Endothelial cell of umbilical vein (primary cell): ENCODE measurements around the gene PPP2R2D. TPM values are rescaled to one million over a fixed set of nuclear protein-coding genes. Genes with fewer than 3 reads are reported as not detected.

Experiments
- BruUV-seq: library from RNA; stranded (reverse); fragments of 400-500 nt; replicated peaks from 2 replicates; lab custom pipeline; 2021; lab: Mats Ljungman, UMichigan
- CTCF ChIA-PET: fragments of 300-600, 350-600 bp; sonication (Branson Sonifier 250); formaldehyde crosslinking; loops from one replicate; lab custom pipeline; 2021; ENCODE audit warnings: antibody characterized with exemption, inconsistent platforms; lab: Charles Lee
- POLR2A ChIA-PET: fragments of 300-600, 350-600 bp; sonication (Branson Sonifier 250); formaldehyde crosslinking; loops from one replicate; lab custom pipeline; 2021; ENCODE audit warnings: antibody characterized with exemption, inconsistent platforms; lab: Charles Lee
- DNase-seq: peaks from one replicate; pipeline ENCODE4 v3.0.0-alpha.2; 2011; ENCODE audit warnings: low read depth, low spot score
- FAIRE-seq: peaks from 2 replicates; lab custom pipeline; 2011; peaks lifted over from hg19 to GRCh38; lab: Jason Lieb, UNC
- H2AFZ ChIP-seq: 2 replicates; pipeline ENCODE4 v1.6.0; 2012; ENCODE audit warnings: low read depth, low read length, control low read depth, inconsistent platforms
- H3K27ac ChIP-seq: 2 replicates; pipeline ENCODE4 v1.5.1; 2011; ENCODE audit warnings: low read depth, mild to moderate bottlenecking, control low read depth, low read length, moderate library complexity; ENCODE audit not compliant: insufficient read depth
- H3K27me3 ChIP-seq, 2 experiments: 2 replicates each; pipeline versions ENCODE4 v1.6.0 to v1.6.1; 2011; ENCODE audit warnings: low read length in 2 of 2, mixed read lengths in 1 of 2; ENCODE audit not compliant: control insufficient read depth in 2 of 2, insufficient read depth in 2 of 2
- H3K36me3 ChIP-seq, 2 experiments: 2 replicates in 1 of 2; 3 replicates in 1 of 2; pipeline ENCODE4 v1.5.1; 2011; ENCODE audit warnings: low read length in 2 of 2, mild to moderate bottlenecking in 1 of 2, moderate library complexity in 1 of 2; ENCODE audit not compliant: control insufficient read depth in 2 of 2, insufficient read depth in 2 of 2; ENCODE audit errors: extremely low read depth in 1 of 2
- H3K4me1 ChIP-seq: 3 replicates; pipeline ENCODE4 v1.5.1; 2011; ENCODE audit warnings: mild to moderate bottlenecking, low read length; ENCODE audit not compliant: control insufficient read depth, insufficient read depth; ENCODE audit errors: extremely low read depth
- H3K4me2 ChIP-seq: 2 replicates; pipeline ENCODE4 v1.6.1; 2011; ENCODE audit warnings: low read length, control low read depth, mixed read lengths; ENCODE audit not compliant: insufficient read depth
- H3K4me3 ChIP-seq, 3 experiments: fragments of 200-600 bp in 1 of 3; sonication (generic), shearing (Covaris generic) in 1 of 3; replicated peaks in 1 of 3; 2 replicates each; pipeline ENCODE4 v1.5.1; 2011 to 2016; ENCODE audit warnings: control low read depth in 3 of 3, low read length in 3 of 3, mild to moderate bottlenecking in 2 of 3, inconsistent platforms in 1 of 3, low read depth in 1 of 3, moderate library complexity in 1 of 3; ENCODE audit not compliant: insufficient read depth in 1 of 3
- H3K79me2 ChIP-seq: 2 replicates; pipeline ENCODE4 v1.6.0; 2012; ENCODE audit warnings: low read length, inconsistent platforms; ENCODE audit not compliant: control insufficient read depth, insufficient read depth
- H3K9ac ChIP-seq: replicated peaks from 2 replicates; pipeline ENCODE3; 2011; ENCODE audit warnings: low read length, control low read depth; ENCODE audit not compliant: insufficient read depth; ENCODE audit errors: extremely low read depth
- H3K9me1 ChIP-seq: replicated peaks from 3 replicates; pipeline ENCODE4 v1.6.0; 2011; ENCODE audit warnings: mild to moderate bottlenecking, low read length; ENCODE audit not compliant: control insufficient read depth, insufficient read depth; ENCODE audit errors: extremely low read depth
- H3K9me3 ChIP-seq: replicated peaks from 2 replicates; pipeline ENCODE4 v1.5.1; 2012; ENCODE audit warnings: low read length, inconsistent platforms; ENCODE audit not compliant: control insufficient read depth, insufficient read depth
- H4K20me1 ChIP-seq: replicated peaks from 2 replicates; pipeline ENCODE3; 2011; ENCODE audit warnings: mild to moderate bottlenecking, low read length; ENCODE audit not compliant: control insufficient read depth, insufficient read depth; ENCODE audit errors: extremely low read depth
- CTCF ChIP-seq, 2 donors: IDR thresholded peaks; 1 replicate in 1 of 2; 2 replicates in 1 of 2; pipeline ENCODE4 v1.5.1; 2011; ENCODE audit warnings: low read length in 2 of 2, mild to moderate bottlenecking in 2 of 2, moderate library complexity in 2 of 2, control low read depth in 1 of 2, inconsistent platforms in 1 of 2, low read depth in 1 of 2; ENCODE audit not compliant: insufficient read depth in 1 of 2; ENCODE audit errors: extremely low read depth in 1 of 2
- GATA2 ChIP-seq: IDR thresholded peaks from 2 replicates; pipeline ENCODE4 v1.7.0; 2011; ENCODE audit warnings: low read depth, mild to moderate bottlenecking, moderate library complexity, mixed read lengths, low read length; ENCODE audit not compliant: insufficient read length, insufficient read depth
- JUN ChIP-seq: IDR thresholded peaks from 2 replicates; pipeline ENCODE4 v1.6.1; 2011; ENCODE audit warnings: borderline replicate concordance, low read depth; ENCODE audit not compliant: insufficient read length, insufficient read depth
- MAX ChIP-seq: IDR thresholded peaks from 2 replicates; pipeline ENCODE4 v1.6.1; 2011; ENCODE audit not compliant: insufficient read depth, insufficient read length
- POLR2AphosphoS5 ChIP-seq: IDR thresholded peaks from 2 replicates; pipeline ENCODE4 v1.6.1; 2012; ENCODE audit warnings: low read depth, mild to moderate bottlenecking, control low read depth, low read length, moderate library complexity; ENCODE audit not compliant: insufficient read depth
- dilution Hi-C: fragments of 300-500 bp; cut with MboI; formaldehyde crosslinking; loops from one replicate; pipeline ENCODE4 v1.15.0; 2019; ENCODE audit warnings: low sequenced_read_pairs; ENCODE audit not compliant: extremely low pct_ligation_motif_present
- intact Hi-C: fragments of 100-400 bp; cut with micrococcal nuclease; formaldehyde crosslinking; loops from one replicate; pipeline ENCODE4 v1.10.0; 2022
- polyA plus RNA-seq, 4 experiments: library from polyadenylated mRNA; depleted of rRNA in 3 of 4; stranded (reverse) in 3 of 4; unstranded in 1 of 4; fragments of >200 nt; gene quantifications; 2 replicates each; pipeline versions ENCODE4 v1.2.1 to v1.2.3, GENCODE V29; 2011 to 2012; ENCODE audit warnings: missing spikeins in 1 of 4
- total RNA-seq: library from RNA; stranded (reverse); gene quantifications from 2 replicates; pipeline ENCODE4 v1.2.3, GENCODE V29; 2021

Gene PPP2R2D
- total and polyA plus RNA-seq, 2 donors (not counting 3 experiments of a cell fraction or from before 2014, with no cell fraction given): 29.9 to 36.3 TPM

- dilution Hi-C loops: no loop called here
- DNase-seq (no peak), FAIRE-seq (no peak)
- no peak for TF ChIP-seq GATA2
- Histone ChIP-seq H3K9me1 (no peaks in the 10 kb centered on the region), H3K9me3 (no peaks in the 10 kb centered on the region), H3K27me3 (no peaks in the 10 kb centered on the region), H3K4me1 (peaks cover 7% of the 10 kb centered on the region), H3K27ac (no peak overlapping the region), H3K79me2 (no peaks in the 10 kb centered on the region), H2AFZ (no peak overlapping the region), H3K36me3 (no peaks in the 10 kb centered on the region), H3K9ac (no peak overlapping the region), H3K4me2 (no peak overlapping the region), H3K4me3 (no peak overlapping the region), H4K20me1 (no peaks in the 10 kb centered on the region)
- ChIA-PET POLR2A (no interaction called here), CTCF (interaction anchor here (1.6 kb wide), 1 partner anchor 30 kb away, joined by 6 read pairs; no protein-coding TSS in a partner anchor)
- intact Hi-C loops: no loop called here
- no TSS peak for BruUV-seq
Measured at GRCh38 chr10:131993275-131993674, 92.5 kb downstream of the PPP2R2D start.

- Histone ChIP-seq H3K4me3 (no peak overlapping the region), H3K36me3 (no peaks in the 10 kb centered on the region), H3K27me3 (no peaks in the 10 kb centered on the region), H3K9ac (no peak overlapping the region), H3K9me3 (no peaks in the 10 kb centered on the region), H2AFZ (no peak overlapping the region), H3K9me1 (no peaks in the 10 kb centered on the region), H3K79me2 (no peaks in the 10 kb centered on the region), H3K4me2 (no peak overlapping the region), H3K27ac (no peak overlapping the region), H4K20me1 (no peaks in the 10 kb centered on the region), H3K4me1 (peaks cover 7% of the 10 kb centered on the region)
- intact Hi-C loops (no loop called here), dilution Hi-C loops (no loop called here)
- CTCF ChIA-PET: interaction anchor here (1.5 kb wide), 1 partner anchor 29 kb away, joined by 7 read pairs; no protein-coding TSS in a partner anchor
- POLR2A ChIA-PET: no interaction called here
- DNase-seq (no peak), FAIRE-seq (no peak)
- TF ChIP-seq CTCF (IDR thresholded peaks at IDR 0.05; ENCODE audit: extremely low read depth in 1 of 2, insufficient read depth in 1 of 2, low read depth in 1 of 2, low read length in 2 of 2) (no peak), POLR2AphosphoS5 (no peak), MAX (no peak), JUN (no peak)
- BruUV-seq: no TSS peak
Measured at GRCh38 chr10:131994435-131994834, 93.6 kb downstream of the PPP2R2D start.
